ENCODE measurements around the gene FXR2.

DNA sequence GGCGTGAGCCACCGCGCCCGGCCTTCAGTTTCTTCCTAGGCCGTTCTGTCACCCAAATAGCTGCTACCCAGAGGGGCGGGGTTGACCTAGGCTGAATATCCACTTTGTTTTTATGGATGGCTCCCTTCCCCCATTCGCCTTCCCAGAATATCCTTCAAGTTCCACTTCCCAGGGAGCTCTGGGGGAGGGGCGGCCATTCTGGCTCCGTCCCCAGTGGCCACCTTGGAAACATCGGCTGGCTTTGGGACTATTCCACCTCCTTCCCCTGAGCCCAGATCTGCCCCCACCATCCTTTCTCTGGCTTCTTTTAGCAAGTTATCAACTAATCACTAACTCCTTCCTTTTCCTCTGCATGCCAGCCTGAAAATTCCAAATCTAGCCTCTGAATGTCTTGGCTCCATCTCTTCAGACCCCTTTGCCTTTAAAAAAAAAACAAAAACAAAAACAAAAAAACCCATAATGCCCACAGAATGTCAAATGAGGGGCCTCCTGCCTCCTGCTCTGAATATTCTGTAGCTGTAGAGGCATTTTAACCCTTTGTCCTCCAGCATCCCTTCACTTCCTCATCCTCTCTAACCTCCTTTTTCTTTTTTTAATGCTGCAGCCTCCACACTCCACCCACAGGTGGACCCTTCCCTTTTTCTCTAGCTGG is 42.4 kb upstream of the FXR2 start:
- TF ChIP-seq FOXK2 (IDR thresholded peaks at IDR 0.05) (no peak), TARDBP (IDR thresholded peaks at IDR 0.05) (no peak), HDGF (IDR thresholded peaks at IDR 0.05; ENCODE audit: borderline replicate concordance) (no peak), FOXA1 (IDR thresholded peaks at IDR 0.05) (no peak), SUZ12 (IDR thresholded peaks at IDR 0.05) (no peak), BHLHE40 (IDR thresholded peaks at IDR 0.05; ENCODE audit: borderline replicate concordance) (no peak), ELF4 (IDR thresholded peaks at IDR 0.05) (no peak)
